ENCODE measurements around the gene AGBL3. TPM values are rescaled to one million over a fixed set of nuclear protein-coding genes. Genes with fewer than 3 reads are reported as not detected.

The AGBL3 gene
- total and polyA plus RNA-seq, 12 donors = 0.64 to 2.6 (median 1.1) TPM

Other genes starting within 250 kb of the AGBL3 start
- gene CALD1, start 206.9 kb upstream of the AGBL3 start, total RNA-seq = 100 to 1,000 TPM in 9 of 10 donors, 10 to 100 TPM in 1; 96.6 to 180 (median 132) TPM
- 100 to 1,000 TPM in 1 of 2 donors, 10 to 100 TPM in 1; 69.9 to 119 TPM for gene CALD1, start 206.9 kb upstream of the AGBL3 start, polyA plus RNA-seq
- 10 to 100 TPM; 15.7 to 74.1 (median 26.2) TPM for gene TMEM140, start 161.6 kb downstream of the AGBL3 start, total RNA-seq
- gene TMEM140, start 161.6 kb downstream of the AGBL3 start, polyA plus RNA-seq = 10 to 100 TPM in 1 of 2 donors, 1 to 10 TPM in 1; 6.1 to 28.3 TPM
- gene CYREN, start 184.2 kb downstream of the AGBL3 start, total RNA-seq = 10 to 100 TPM; 16.0 to 33.3 (median 22.6) TPM
- 10 to 100 TPM; 20.1 to 23.4 TPM for gene CYREN, start 184.2 kb downstream of the AGBL3 start, polyA plus RNA-seq
- 10 to 100 TPM in 1 of 10 donors, 1 to 10 TPM in 9; 3.0 to 10.4 (median 5.9) TPM for gene WDR91, start 225.0 kb downstream of the AGBL3 start, total RNA-seq
- gene WDR91, start 225.0 kb downstream of the AGBL3 start, polyA plus RNA-seq = 1 to 10 TPM; 3.7 to 8.6 TPM
- not detected for gene STRA8, start 247.3 kb downstream of the AGBL3 start, total RNA-seq
- not detected for gene STRA8, start 247.3 kb downstream of the AGBL3 start, polyA plus RNA-seq